OCI-LY3 (cell line): ENCODE measurements around the gene HECW1.

ENCODE experiments used
- CTCF ChIP-seq: fragments of 200-600, 300-600 bp; sonication (generic); IDR thresholded peaks from 2 replicates; pipeline ENCODE4 v1.5.1; 2014; ENCODE audit warnings: antibody characterized with exemption, low read length, low read depth
- EZH2phosphoT487 ChIP-seq: fragments of 200-600 bp; shearing (Covaris generic); IDR thresholded peaks from 2 replicates; pipeline ENCODE4 v1.6.1; 2018; ENCODE audit warnings: antibody characterized with exemption, mixed run types, low read depth

DNA sequence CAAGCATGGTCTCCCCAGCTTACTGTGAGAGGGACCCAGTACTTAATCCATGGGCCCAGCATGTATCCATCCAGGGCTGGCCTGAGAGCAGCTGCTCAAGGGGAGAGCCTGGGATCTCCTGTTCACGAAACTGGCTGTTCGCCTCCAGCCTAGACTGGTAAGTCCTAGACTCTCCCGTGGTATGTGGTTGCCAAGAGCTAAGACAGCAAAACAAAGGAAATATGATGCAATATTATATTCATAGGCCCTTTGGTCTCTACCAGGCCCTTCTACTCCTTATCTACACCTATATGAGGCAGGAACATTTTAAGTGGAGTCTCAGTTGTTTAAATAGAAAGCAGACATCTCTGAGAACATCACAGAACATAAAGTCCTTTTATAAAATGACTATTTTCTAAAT is 441.6 kb downstream of the HECW1 start:
- TF ChIP-seq CTCF (no peak), EZH2phosphoT487 (no peak)
